HG03025 (cell line): ENCODE measurements around the gene RGS16.

Experiments
- ATAC-seq: cut with Tn5 transposase; IDR thresholded peaks from one replicate; pipeline ENCODE4 v1.9.1; 2021; ENCODE audit warnings: mild to moderate bottlenecking, moderate library complexity; ENCODE audit not compliant: unreplicated experiment, low FRiP score

RGS16 gene

GRCh38 chr1:182587093-182587492 lies 17.1 kb downstream of the RGS16 start:
- no peak for ATAC-seq

DNA sequence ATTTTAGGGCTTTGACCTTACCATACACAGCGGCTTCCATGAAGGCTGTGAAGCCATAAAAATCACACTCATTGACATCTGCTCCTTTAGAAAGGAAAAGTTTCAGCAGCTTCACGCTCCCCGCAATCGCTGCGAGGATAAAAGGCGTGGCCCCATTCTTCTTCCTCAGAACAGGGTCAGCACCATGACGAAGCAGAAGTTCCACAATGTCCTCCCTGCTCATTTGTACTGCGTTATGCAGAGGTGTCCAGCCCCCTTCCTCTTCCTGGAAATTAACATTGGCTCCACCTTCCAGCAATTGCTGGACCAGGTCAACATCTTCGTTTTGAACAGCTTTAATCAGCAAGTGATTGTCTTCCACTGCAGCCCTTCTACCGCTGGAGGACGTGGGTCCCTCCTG lies 17.8 kb downstream of the RGS16 start:
- no peak for ATAC-seq

- no peak for ATAC-seq
Measured at GRCh38 chr1:182584746-182585145, 19.4 kb downstream of the RGS16 start.

GRCh38 chr1:182580736-182581135 lies 23.5 kb downstream of the RGS16 start:
- no peak for ATAC-seq

DNA sequence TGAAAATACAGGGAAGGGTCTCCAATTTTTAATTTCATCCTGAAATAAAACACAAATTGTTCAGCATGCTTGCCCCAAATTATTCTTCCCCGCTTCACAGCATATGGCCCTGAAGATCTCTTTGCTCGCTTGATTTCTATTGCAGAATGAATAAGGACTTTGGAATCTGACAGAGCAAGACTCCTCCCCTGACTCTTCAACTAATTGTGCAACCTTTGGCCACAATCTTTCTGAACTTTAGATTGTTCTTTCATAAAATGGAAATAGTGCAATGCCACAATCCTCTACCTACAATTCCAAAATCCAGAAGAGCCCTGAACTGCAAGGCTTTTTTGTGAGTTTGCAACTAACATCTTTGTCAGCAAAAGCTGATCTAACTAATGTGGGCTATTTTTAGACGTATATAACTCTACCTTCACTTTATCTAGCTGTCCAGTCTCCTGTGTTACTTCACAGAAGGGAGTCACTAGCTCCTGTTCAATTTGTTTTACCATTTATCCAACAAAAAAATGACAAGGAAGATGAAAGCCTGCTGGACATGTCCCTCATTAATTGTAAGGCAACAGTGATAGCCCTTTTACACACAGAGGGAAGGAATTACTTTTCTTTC lies 28.5 kb downstream of the RGS16 start:
- ATAC-seq = no peak

DNA sequence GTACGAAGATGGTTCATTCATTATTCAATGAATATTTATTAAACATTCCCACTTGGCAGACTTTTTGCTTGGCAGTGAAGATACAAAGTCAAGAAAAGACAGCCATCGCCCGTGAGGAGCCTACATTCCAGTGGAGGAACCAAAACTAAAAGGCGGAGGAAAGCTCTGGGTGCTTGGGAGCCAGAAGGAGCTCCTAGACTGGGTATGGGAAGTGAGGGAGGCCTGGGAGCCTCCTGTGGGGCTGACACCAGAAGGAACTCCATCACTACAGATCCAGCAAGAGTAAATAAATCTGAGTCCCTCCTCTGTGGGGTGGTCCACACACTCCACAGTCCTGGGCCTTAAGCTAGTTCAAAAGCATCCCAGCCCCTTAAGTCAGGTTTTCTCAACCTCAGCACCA lies 30.0 kb downstream of the RGS16 start:
- ATAC-seq = no peak

- ATAC-seq = no peak
Measured at GRCh38 chr1:182570611-182570970, 33.6 kb downstream of the RGS16 start.

GRCh38 chr1:182569939-182570610 lies 34.1 kb downstream of the RGS16 start:
- ATAC-seq = no peak

DNA sequence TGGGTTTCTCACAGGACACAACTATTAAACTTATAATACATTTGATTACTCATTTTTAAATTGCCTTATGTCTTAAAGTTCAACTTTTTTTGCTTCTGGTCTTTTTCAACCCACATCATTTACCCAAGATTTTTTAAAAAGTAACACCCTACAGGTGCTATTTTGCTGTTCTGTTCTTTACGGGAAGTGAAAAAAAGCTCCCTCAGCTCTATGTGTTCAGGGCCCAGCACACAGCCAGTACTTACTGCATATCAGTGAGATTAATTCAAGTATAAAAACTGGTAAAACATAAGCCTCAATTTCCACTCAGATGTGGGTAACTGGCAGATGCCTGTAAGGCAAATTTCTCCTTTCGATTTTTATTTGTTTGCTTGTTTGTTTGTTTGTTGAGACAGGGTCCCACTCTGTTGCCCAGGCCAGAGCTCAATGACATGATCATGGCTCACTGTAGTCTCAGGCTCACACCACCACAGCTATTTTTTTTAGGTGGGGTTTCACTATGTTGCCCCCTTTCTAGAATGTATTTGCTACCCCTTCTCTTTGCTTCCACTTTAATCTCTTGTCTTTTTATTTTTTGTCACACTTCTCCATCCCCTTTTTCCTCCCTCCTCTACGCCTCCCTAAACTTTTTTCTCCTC lies 35.4 kb downstream of the RGS16 start:
- ATAC-seq = no peak

- no peak for ATAC-seq
Measured at GRCh38 chr1:182567629-182568028, 36.6 kb downstream of the RGS16 start.

- no peak for ATAC-seq
Measured at GRCh38 chr1:182565537-182565936, 38.7 kb downstream of the RGS16 start.

DNA sequence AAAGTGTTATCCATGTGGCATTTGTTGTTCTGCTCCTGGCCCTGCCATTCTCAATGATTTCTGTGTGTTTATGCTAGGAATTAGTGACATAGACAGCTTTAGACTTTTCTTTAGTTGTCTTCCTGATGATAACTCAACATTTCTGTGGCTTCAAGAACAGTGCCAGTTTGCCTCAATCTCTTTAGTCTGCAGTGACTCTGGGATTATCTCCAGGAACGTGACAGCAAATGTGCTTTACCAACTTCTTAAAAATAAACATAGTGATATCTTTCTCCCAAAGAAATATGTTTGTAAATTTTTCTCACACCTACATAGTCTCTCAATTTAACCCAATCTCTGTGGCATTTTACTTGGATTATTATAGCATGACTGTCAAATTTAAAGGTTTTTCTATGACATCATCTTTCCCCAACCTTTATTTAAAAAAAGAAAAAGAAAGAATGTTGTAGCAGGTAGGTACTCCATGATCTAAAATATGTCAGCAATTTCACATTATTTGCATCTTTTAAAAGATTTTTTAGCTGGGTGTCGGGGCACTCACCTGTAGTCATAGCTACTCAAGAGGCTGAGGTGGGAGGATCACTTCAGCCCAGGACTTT lies 39.7 kb downstream of the RGS16 start:
- no peak for ATAC-seq

DNA sequence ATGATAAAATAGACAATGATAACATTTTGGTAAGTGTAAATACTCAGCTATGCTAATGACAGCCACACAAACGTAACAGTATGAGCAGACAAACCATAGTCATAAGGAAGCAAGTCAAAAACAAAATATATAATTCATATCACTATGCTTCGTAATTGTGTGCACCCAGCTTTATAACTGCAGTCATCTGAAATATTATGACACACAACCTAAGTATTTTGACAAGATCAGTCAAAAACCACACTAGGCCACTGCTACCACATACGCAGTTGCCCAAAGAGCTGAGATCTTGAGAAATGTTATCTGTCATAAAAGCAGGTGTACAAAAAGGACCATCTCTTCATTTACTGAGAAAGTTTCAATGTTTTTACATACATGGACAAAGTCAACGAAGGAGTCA lies 41.1 kb downstream of the RGS16 start:
- no peak for ATAC-seq

GRCh38 chr1:182561456-182561855 lies 42.7 kb downstream of the RGS16 start:
- ATAC-seq = no peak

DNA sequence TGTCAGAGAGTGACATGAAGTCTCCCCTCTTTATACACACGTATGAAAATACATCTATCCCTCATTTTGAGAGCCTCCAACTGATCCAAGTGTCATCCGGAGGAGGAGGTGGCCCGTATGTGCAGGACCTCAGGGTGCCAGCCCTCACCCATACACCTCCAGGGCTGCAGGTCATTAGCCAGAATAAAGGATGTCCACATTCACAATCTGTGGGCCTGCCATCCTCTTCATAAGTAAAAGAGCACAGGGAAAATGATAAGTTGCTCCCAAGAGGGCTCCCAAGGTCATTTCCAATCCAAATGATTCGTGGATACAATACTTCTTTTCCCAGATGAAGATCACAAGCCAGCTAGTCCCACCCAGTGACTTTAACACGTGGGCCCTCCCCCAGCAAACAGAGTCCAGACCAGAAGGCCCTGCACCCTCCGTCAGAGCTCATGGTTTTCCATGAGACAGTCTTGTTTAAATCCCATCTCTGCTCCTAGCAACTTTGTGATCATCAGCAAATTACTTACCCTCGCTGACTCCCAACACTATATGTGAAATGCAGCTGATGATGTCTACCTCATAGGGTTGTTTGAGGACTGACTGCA lies 43.7 kb downstream of the RGS16 start:
- ATAC-seq = no peak

DNA sequence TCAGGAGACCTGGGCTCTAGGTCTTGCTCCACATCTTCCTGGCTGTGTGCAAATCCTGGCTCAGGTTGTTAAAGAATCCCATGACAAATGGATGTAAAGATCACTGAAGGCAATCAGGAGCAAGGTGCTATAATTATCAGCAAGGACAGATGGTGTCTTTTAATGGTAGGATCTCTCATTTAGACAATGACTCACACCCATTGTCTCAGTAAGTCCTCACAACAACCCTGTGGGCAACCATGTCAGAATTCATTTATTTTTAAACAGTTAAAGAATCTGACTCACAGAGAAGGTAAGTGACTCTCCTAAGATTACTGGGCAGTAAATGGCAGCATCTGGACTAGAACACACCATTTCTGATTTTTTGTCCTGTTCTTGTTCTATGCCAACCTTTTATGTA lies 47.9 kb downstream of the RGS16 start:
- no peak for ATAC-seq

GRCh38 chr1:182555493-182555892 lies 48.7 kb downstream of the RGS16 start:
- ATAC-seq = no peak

DNA sequence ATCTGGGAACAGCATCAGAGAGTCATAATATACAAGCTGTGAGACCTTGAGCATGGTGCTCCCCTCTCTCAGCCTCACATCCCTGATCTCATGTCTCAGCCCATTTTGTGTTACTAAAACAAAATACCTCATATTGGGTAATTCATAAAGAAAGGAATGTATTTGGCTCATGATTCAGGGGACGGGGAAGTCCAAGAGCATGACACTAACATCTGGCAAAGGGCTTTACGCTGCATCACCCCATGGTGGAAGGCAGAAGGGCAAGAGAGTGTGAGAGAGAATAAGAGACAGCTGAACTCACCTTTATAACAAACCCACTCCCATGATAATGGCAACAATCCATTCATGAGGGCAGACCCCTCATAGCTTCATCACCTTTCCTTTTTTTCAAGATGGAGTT lies 51.7 kb downstream of the RGS16 start:
- no peak for ATAC-seq

GRCh38 chr1:182549811-182550210 lies 54.4 kb downstream of the RGS16 start:
- ATAC-seq = no peak

- ATAC-seq = no peak
Measured at GRCh38 chr1:182549346-182549745, 54.8 kb downstream of the RGS16 start.
